ENCODE data around the gene BFSP1. TPM values are rescaled to one million over a fixed set of nuclear protein-coding genes. Genes with fewer than 3 reads are reported as not detected.

BFSP1 gene
- total RNA-seq, 4 donors from 2014 or later: 0.33 to 1.1 (median 0.64) TPM

GRCh38 chr20:17555106-17555505 is 23.9 kb upstream of the BFSP1 start:
- no peak for TF ChIP-seq CTCF (IDR thresholded peaks at IDR 0.05; ENCODE audit: low read depth)

GRCh38 chr20:17549131-17549530 is 18.0 kb upstream of the BFSP1 start:
- TF ChIP-seq CTCF (IDR thresholded peaks at IDR 0.05; ENCODE audit: low read depth): no peak

DNA sequence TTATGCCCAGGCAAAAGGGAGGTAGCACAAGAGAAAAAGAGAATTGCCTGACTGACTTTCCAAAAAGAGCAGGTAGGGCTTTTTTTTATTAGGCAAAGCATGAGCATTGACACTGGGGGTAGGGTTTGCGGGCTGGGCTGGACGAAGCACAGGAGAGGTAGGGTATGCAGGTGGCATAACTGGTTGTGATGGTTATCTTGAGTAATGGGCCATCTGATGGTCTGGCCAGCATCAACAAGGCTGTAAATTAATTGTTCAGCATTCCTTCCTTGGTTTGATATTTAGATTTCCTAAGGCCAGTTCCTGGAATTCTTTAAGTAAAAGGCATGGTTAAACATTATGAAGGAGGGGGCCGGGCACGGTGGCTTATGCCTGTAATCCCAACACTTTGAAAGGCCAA is 13.9 kb upstream of the BFSP1 start:
- TF ChIP-seq CTCF (IDR thresholded peaks at IDR 0.05; ENCODE audit: low read depth): no peak

GRCh38 chr20:17543531-17544131 is 12.5 kb upstream of the BFSP1 start:
- no peak for TF ChIP-seq CTCF (IDR thresholded peaks at IDR 0.05; ENCODE audit: low read depth)

- no peak for TF ChIP-seq CTCF (IDR thresholded peaks at IDR 0.05; ENCODE audit: low read depth)
Observed at GRCh38 chr20:17542993-17543412, 11.8 kb upstream of the BFSP1 start.

DNA sequence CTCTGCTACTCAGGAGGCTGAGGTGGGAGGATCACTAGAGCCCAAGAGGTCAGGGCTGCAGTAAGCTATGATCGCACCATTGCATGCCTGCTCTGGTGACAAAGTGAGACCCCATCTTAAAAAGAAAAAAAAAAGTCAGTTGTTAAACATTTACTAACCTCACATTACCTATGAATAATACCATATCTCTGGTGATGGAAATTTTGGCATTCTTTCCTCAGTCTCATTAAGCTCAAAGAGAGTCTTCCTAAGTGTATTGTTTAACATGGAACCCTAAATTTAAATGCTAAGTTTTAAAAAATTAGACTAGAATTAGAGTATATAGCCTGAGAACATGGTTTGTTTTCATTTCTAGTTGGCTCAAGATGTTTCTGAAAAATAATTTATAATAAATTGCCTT is 11.3 kb upstream of the BFSP1 start:
- no peak for TF ChIP-seq CTCF (IDR thresholded peaks at IDR 0.05; ENCODE audit: low read depth)

DNA sequence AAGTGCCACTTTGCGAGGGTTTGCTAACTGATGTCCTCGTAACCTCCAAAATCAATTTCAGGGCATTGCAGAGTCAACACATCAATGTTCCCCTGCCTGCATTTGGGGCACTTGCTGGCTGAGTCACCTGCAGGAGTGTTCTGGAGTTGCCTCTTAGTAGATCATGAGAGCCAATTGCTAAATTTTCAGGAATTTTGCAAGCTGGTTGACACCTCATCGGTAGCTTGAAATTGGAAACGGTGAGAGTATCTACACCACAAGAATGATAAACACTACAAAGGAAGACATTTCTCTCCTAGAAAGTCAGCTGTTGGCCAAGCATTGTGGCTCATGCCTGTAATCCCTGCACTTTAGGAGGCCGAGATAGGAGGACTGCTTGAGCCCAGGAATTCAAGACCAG is 10.8 kb upstream of the BFSP1 start:
- TF ChIP-seq CTCF (IDR thresholded peaks at IDR 0.05; ENCODE audit: low read depth): no peak

All from subcutaneous adipose tissue (tissue), 4 donors.